ENCODE results near the gene RRBP1. TPM values are rescaled to one million over a fixed set of nuclear protein-coding genes. Genes with fewer than 3 reads are reported as not detected.

Gene RRBP1
- total RNA-seq, 1 donor from 2014 or later: 101 TPM

DNA sequence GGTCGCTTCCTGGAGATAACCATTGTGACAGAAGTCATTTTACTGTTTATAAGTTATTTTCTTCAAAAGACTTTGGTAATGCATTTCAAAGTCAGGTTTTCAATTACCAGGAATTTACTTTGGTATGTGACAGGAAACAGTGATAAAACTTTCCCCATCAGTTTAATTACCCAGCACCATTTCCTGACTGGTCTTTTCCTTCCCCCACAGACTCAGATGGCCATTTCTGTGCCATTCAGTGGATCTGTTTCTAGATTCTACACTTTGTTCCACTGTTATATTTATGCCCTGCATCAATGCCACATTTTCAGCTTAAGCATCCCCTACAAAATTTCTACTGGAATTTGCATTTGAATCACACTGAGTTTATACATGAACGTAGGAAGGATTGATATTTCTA lies 16.3 kb downstream of the RRBP1 start:
- peak in 1 of 2 donors; percentile 28 for DNase-seq (ENCODE audit: low spot score in 2 of 2)
- peaks cover 9 to 32% of the 10 kb centered on the region in 2 donors for H3K4me1 ChIP-seq
- no peaks in the 10 kb centered on the region for H3K27me3 ChIP-seq
- TF ChIP-seq, protein P1, sequence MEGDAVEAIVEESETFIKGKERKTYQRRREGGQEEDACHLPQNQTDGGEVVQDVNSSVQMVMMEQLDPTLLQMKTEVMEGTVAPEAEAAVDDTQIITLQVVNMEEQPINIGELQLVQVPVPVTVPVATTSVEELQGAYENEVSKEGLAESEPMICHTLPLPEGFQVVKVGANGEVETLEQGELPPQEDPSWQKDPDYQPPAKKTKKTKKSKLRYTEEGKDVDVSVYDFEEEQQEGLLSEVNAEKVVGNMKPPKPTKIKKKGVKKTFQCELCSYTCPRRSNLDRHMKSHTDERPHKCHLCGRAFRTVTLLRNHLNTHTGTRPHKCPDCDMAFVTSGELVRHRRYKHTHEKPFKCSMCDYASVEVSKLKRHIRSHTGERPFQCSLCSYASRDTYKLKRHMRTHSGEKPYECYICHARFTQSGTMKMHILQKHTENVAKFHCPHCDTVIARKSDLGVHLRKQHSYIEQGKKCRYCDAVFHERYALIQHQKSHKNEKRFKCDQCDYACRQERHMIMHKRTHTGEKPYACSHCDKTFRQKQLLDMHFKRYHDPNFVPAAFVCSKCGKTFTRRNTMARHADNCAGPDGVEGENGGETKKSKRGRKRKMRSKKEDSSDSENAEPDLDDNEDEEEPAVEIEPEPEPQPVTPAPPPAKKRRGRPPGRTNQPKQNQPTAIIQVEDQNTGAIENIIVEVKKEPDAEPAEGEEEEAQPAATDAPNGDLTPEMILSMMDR (IDR thresholded peaks at IDR 0.05): no peak
- H3K27ac ChIP-seq: peak overlapping the region; percentile 0 to 36
- no peaks in the 10 kb centered on the region for H3K9me3 ChIP-seq
- no peaks in the 10 kb centered on the region for H3K36me3 ChIP-seq
- intact Hi-C loops (cut with DNase I): no loop called here
- no peak overlapping the region for H3K4me3 ChIP-seq

DNA sequence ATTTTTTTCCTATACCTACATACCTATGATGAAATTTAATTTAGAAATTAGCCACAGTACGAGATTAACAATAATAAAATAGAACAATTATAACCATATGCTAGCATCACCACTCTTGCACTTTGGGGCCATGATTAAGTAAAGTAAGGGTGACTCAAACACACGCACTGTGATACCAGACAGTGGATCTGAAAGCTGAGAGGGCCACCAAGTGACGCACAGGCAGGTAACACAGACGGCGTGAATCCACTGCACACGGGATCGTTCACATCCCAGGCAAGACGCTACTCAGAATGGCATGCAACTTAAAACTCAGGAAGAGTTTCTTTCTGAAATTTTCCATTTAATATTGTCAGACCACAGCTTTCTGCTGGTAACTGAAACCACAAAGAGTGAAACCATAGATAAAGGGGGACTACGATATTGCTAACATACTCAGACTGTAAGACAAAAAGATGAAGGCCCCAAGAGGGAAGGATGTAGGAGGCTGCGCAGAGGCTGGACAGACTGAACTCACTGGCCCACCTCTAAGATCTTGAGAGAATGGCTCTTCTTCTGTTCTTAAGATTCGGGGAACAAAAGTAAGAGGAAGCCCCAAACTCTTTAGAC lies 17.9 kb downstream of the RRBP1 start:
- Histone ChIP-seq H3K27ac (no peak overlapping the region), H3K4me1 (peaks cover 9 to 37% of the 10 kb centered on the region in 2 donors), H3K27me3 (no peaks in the 10 kb centered on the region), H3K4me3 (no peak overlapping the region), H3K36me3 (peaks cover 6 to 7% of the 10 kb centered on the region in 2 donors), H3K9me3 (no peaks in the 10 kb centered on the region)
- TF ChIP-seq, protein P1 (IDR thresholded peaks at IDR 0.05): no peak
- peak in 1 of 2 donors; percentile 25 for DNase-seq (ENCODE audit: low spot score in 2 of 2)
- intact Hi-C loops (cut with DNase I): no loop called here

DNA sequence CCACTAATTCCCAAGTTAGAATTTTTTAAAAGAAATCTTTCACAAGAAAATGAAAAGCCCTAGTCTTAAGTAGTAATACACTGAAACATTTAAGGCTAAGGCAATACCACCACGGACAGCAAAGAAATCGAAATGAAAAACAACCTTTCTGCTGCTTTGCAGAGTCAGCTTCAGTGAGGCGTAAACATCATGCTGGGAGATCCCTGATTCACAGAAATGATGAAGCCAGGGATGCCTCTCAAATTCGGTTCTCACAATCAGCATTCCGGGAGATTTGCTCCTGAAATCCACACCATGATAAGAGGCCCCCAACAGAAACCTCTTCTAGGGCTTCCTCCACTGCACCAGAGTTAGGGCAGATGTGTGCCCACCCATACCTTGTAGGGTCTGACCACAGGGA lies 18.6 kb downstream of the RRBP1 start:
- Histone ChIP-seq H3K27me3 (no peaks in the 10 kb centered on the region), H3K27ac (peak overlapping the region in 1 of 2 donors; percentile 24), H3K36me3 (peaks cover 10% of the 10 kb centered on the region in 2 donors), H3K4me3 (no peak overlapping the region), H3K9me3 (no peaks in the 10 kb centered on the region), H3K4me1 (peaks cover 9 to 37% of the 10 kb centered on the region in 2 donors)
- intact Hi-C loops (cut with DNase I): no loop called here
- peak in 1 of 2 donors; percentile 49 for DNase-seq (ENCODE audit: low spot score in 2 of 2)
- TF ChIP-seq, protein P1 (IDR thresholded peaks at IDR 0.05): no peak

GRCh38 chr20:17663040-17663399 lies 19.0 kb downstream of the RRBP1 start:
- no peak overlapping the region for H3K4me3 ChIP-seq
- peak overlapping the region; percentile 39 to 47 for H3K27ac ChIP-seq
- intact Hi-C loops (cut with DNase I): no loop called here
- TF ChIP-seq, protein P1 (IDR thresholded peaks at IDR 0.05): no peak
- no peak for DNase-seq (ENCODE audit: low spot score in 2 of 2)
- H3K9me3 ChIP-seq: no peaks in the 10 kb centered on the region
- no peaks in the 10 kb centered on the region for H3K27me3 ChIP-seq
- peaks cover 14 to 15% of the 10 kb centered on the region in 2 donors for H3K36me3 ChIP-seq
- H3K4me1 ChIP-seq: peaks cover 9 to 37% of the 10 kb centered on the region in 2 donors

DNA sequence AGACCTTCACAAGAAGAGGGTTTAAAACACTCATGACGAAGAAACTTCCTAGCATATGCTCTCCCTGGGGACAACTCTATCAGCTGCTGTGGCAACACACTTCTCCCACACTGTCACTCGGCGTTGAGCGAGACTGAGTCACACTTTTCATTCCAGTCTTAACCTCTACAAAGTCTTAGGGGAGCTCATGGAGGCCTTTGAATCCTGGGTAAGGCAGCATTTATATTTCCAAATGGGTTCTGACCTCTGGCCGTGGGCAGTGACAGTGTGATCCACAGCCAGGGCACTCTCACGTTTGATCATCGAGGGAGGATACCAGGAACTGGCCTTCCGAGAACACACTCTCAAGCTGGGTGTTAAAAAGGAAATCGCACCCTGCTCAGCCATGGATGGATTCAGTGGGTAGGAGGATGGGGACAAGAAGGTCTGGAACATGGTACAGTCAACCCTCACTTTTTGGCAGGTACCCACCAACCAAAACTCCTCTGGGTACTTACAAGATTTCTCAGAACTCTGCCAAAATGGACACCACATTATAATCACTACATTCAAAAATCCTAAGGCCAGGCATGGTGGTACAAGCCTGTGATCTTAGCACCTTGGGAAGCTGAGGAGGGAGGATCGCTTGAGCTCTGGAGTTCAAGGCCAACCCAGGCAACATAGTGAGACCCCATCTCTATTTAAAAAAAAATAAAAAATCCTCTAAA lies 19.6 kb downstream of the RRBP1 start:
- intact Hi-C loops (cut with DNase I): no loop called here
- TF ChIP-seq, protein P1 (IDR thresholded peaks at IDR 0.05): no peak
- no peaks in the 10 kb centered on the region for H3K27me3 ChIP-seq
- peak in 1 of 2 donors; percentile 82 for DNase-seq (ENCODE audit: low spot score in 2 of 2)
- H3K27ac ChIP-seq: peak overlapping the region; percentile 39 to 47
- H3K36me3 ChIP-seq: peaks cover 16 to 18% of the 10 kb centered on the region in 2 donors
- H3K4me3 ChIP-seq: no peak overlapping the region
- peaks cover 9 to 37% of the 10 kb centered on the region in 2 donors for H3K4me1 ChIP-seq
- no peaks in the 10 kb centered on the region for H3K9me3 ChIP-seq
